Measurements from ENCODE around the gene CHI3L1. TPM values are rescaled to one million over a fixed set of nuclear protein-coding genes. Genes with fewer than 3 reads are reported as not detected.

The CHI3L1 gene
- total and polyA plus RNA-seq, 2 donors (not counting 1 experiment from before 2014, with no cell fraction given): 0.15 TPM; not detected in 1

DNA sequence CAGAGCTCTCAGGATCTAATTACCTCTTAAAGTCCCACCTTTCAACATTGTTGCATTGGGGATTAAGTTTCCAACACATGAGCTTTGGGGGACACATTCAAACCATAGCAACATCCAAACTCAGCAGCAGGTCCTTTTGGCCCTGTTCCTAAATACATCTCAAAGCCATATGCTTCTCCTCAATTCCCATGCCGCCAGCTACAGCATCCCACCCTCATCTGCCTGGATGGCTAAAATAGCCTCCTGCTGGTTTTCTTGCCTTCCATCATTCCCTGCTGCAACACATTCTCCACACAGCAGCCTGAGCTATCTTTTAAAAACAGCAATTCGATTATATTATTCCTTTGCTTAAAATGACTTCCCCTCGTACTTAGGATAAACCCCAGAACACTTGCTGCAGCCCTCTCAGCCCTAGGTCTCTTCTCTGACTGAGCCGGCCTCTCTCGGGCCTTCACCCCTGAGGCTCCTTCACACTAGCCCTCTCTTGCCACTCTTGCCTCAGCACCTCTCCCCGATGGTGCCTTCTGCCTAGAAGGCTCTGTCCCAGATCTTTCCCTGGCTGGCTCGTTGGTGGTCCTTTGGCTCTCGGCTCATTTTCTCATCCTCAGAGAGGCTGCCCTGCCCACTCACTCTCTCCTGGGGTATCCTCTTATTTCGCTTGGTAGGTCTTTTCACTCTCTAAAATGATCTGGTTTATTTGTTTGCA, 27.4 kb downstream of the CHI3L1 start:
- no peaks in the 10 kb centered on the region for H3K4me1 ChIP-seq (ENCODE audit: control insufficient read depth in 2 of 2, insufficient read depth in 2 of 2, low read length in 2 of 2)
- H3K9me3 Mint-ChIP-seq (ENCODE audit: insufficient read depth): peaks cover 8% of the 10 kb centered on the region
- no peak overlapping the region for H2AFZ ChIP-seq (ENCODE audit: insufficient read depth, low read depth, low read length, poor library complexity, severe bottlenecking)
- no peaks in the 10 kb centered on the region for H3K36me3 ChIP-seq (replicated peaks in 1 of 2; ENCODE audit: control extremely low read depth in 1 of 2, control insufficient read depth in 1 of 2, extremely low read depth in 1 of 2, insufficient read depth in 2 of 2, low read length in 1 of 2)
- peaks cover 6% of the 10 kb centered on the region for H3K4me1 Mint-ChIP-seq
- no peak overlapping the region for H3K4me3 Mint-ChIP-seq
- ATAC-seq (ENCODE audit: low read depth) (no peak), DNase-seq (no peak)
- no peak overlapping the region for H3K4me3 ChIP-seq (ENCODE audit: control extremely low read depth in 1 of 5, extremely low read depth in 1 of 5, insufficient read depth in 1 of 5, low read depth in 2 of 5, low read length in 4 of 5)
- no peaks in the 10 kb centered on the region for H4K20me1 ChIP-seq (ENCODE audit: control insufficient read depth, insufficient read depth, low read length, poor library complexity, severe bottlenecking)
- no peak overlapping the region for H3K27ac ChIP-seq (ENCODE audit: low read length in 2 of 2)
- H3K79me2 ChIP-seq (ENCODE audit: control insufficient read depth, insufficient read depth, low read length): no peaks in the 10 kb centered on the region
- H3K9me3 ChIP-seq (ENCODE audit: control extremely low read depth in 1 of 3, control insufficient read depth in 2 of 3, insufficient read depth in 1 of 3, low read length in 2 of 3): peaks cover 0 to 5% (median 4%) of the 10 kb centered on the region in 3 donors
- no peak overlapping the region for H3K4me2 ChIP-seq (replicated peaks; ENCODE audit: low read depth, low read length, poor library complexity, severe bottlenecking)
- CTCF ChIA-PET: interaction anchor here (0.8 kb wide), 1 partner anchor 11 kb away, joined by 3 read pairs; no protein-coding TSS in a partner anchor
- no peak overlapping the region for H3K27ac Mint-ChIP-seq
- H3K27me3 ChIP-seq (replicated peaks in 1 of 4; ENCODE audit: control extremely low read depth in 1 of 4, control insufficient read depth in 3 of 4, insufficient read depth in 4 of 4, low read length in 3 of 4): peaks cover 0 to 9% (median 3%) of the 10 kb centered on the region in 4 experiments
- POLR2A ChIA-PET: no interaction called here
- intact Hi-C loops (cut with micrococcal nuclease): no loop called here
- TF ChIP-seq CTCF (IDR thresholded peaks at IDR 0.05) (no peak), EZH2 (IDR thresholded peaks at IDR 0.05; ENCODE audit: borderline replicate concordance, insufficient read depth, low read depth, low read length, poor library complexity, severe bottlenecking) (no peak)
- H3K9ac ChIP-seq (ENCODE audit: low read length): no peak overlapping the region
- H3K27me3 Mint-ChIP-seq: peaks cover 30% of the 10 kb centered on the region
- 96% methylated on average over 8 of the region's 9 CpGs for WGBS (ENCODE audit: insufficient coverage)

- ATAC-seq (ENCODE audit: low read depth) (no peak), DNase-seq (no peak)
- Histone ChIP-seq H3K79me2 (ENCODE audit: control insufficient read depth, insufficient read depth, low read length) (no peaks in the 10 kb centered on the region), H3K4me1 (ENCODE audit: control insufficient read depth in 2 of 2, insufficient read depth in 2 of 2, low read length in 2 of 2) (no peaks in the 10 kb centered on the region), H3K4me3 (ENCODE audit: control extremely low read depth in 1 of 5, extremely low read depth in 1 of 5, insufficient read depth in 1 of 5, low read depth in 2 of 5, low read length in 4 of 5) (no peak overlapping the region), H2AFZ (ENCODE audit: insufficient read depth, low read depth, low read length, poor library complexity, severe bottlenecking) (no peak overlapping the region), H3K4me2 (replicated peaks; ENCODE audit: low read depth, low read length, poor library complexity, severe bottlenecking) (no peak overlapping the region), H3K36me3 (replicated peaks in 1 of 2; ENCODE audit: control extremely low read depth in 1 of 2, control insufficient read depth in 1 of 2, extremely low read depth in 1 of 2, insufficient read depth in 2 of 2, low read length in 1 of 2) (no peaks in the 10 kb centered on the region), H4K20me1 (ENCODE audit: control insufficient read depth, insufficient read depth, low read length, poor library complexity, severe bottlenecking) (no peaks in the 10 kb centered on the region), H3K27me3 (replicated peaks in 1 of 4; ENCODE audit: control extremely low read depth in 1 of 4, control insufficient read depth in 3 of 4, insufficient read depth in 4 of 4, low read length in 3 of 4) (peaks cover 0 to 9% (median 3%) of the 10 kb centered on the region in 4 experiments), H3K9me3 (ENCODE audit: control extremely low read depth in 1 of 3, control insufficient read depth in 2 of 3, insufficient read depth in 1 of 3, low read length in 2 of 3) (peaks cover 0 to 5% (median 4%) of the 10 kb centered on the region in 3 donors), H3K27ac (ENCODE audit: low read length in 2 of 2) (no peak overlapping the region), H3K9ac (ENCODE audit: low read length) (no peak overlapping the region)
- ChIA-PET POLR2A (no interaction called here), CTCF (interaction anchor here (0.8 kb wide), 1 partner anchor 10 kb away, joined by 3 read pairs; no protein-coding TSS in a partner anchor)
- TF ChIP-seq CTCF (IDR thresholded peaks at IDR 0.05): no peak
- no peak for TF ChIP-seq EZH2 (IDR thresholded peaks at IDR 0.05; ENCODE audit: borderline replicate concordance, insufficient read depth, low read depth, low read length, poor library complexity, severe bottlenecking)
- Mint-ChIP-seq H3K27ac (no peak overlapping the region), H3K27me3 (peaks cover 29% of the 10 kb centered on the region), H3K4me1 (peaks cover 6% of the 10 kb centered on the region), H3K9me3 (ENCODE audit: insufficient read depth) (peaks cover 8% of the 10 kb centered on the region), H3K4me3 (no peak overlapping the region)
- 75% methylated on average over 1 of the region's 1 CpG for WGBS (ENCODE audit: insufficient coverage)
- intact Hi-C loops (cut with micrococcal nuclease): no loop called here
Measured at GRCh38 chr1:203158423-203158822, 28.1 kb downstream of the CHI3L1 start.

All from B cell (primary cell).